HG03280 (cell line): ENCODE measurements around the gene SURF6.

ENCODE experiments used
- ATAC-seq: cut with Tn5 transposase; IDR thresholded peaks from one replicate; pipeline ENCODE4 v1.9.1; 2021; ENCODE audit warnings: mild to moderate bottlenecking, moderate library complexity; ENCODE audit not compliant: unreplicated experiment

Gene SURF6

GRCh38 chr9:133368249-133368881 lies 32.4 kb upstream of the SURF6 start:
- no peak for ATAC-seq

- no peak for ATAC-seq
Observed at GRCh38 chr9:133367778-133368177, 31.8 kb upstream of the SURF6 start.

- no peak for ATAC-seq
Observed at GRCh38 chr9:133367221-133367620, 31.2 kb upstream of the SURF6 start.

GRCh38 chr9:133366435-133366834 lies 30.4 kb upstream of the SURF6 start:
- ATAC-seq = no peak

- ATAC-seq = no peak
Observed at GRCh38 chr9:133362359-133363044, 26.5 kb upstream of the SURF6 start.

GRCh38 chr9:133361507-133362092 lies 25.6 kb upstream of the SURF6 start:
- ATAC-seq = no peak

- ATAC-seq = no peak
Observed at GRCh38 chr9:133360400-133361393, 24.7 kb upstream of the SURF6 start.

GRCh38 chr9:133359399-133360175 lies 23.6 kb upstream of the SURF6 start:
- ATAC-seq = no peak

- ATAC-seq = no peak
Observed at GRCh38 chr9:133357656-133358055, 21.7 kb upstream of the SURF6 start.

GRCh38 chr9:133356391-133357091 lies 20.6 kb upstream of the SURF6 start, which contains the start of the genes SURF1 and SURF2:
Gene SURF1 (minus strand): TSS chr9:133356487. CDS start chr9:133356453, 34 bp downstream.
Gene SURF2 (plus strand): TSS chr9:133356550. CDS start chr9:133356593, 43 bp downstream.
- peak; percentile 73 for ATAC-seq

- peak; percentile 28 for ATAC-seq
Observed at GRCh38 chr9:133355881-133356357, 19.9 kb upstream of the SURF6 start.

- ATAC-seq = no peak
Observed at GRCh38 chr9:133354766-133355165, 18.8 kb upstream of the SURF6 start.

- no peak for ATAC-seq
Observed at GRCh38 chr9:133353548-133353947, 17.6 kb upstream of the SURF6 start.

- ATAC-seq = no peak
Observed at GRCh38 chr9:133352635-133353340, 16.8 kb upstream of the SURF6 start.

GRCh38 chr9:133351908-133352634 lies 16.1 kb upstream of the SURF6 start:
- ATAC-seq = no peak

- ATAC-seq = no peak
Observed at GRCh38 chr9:133351526-133351907, 15.5 kb upstream of the SURF6 start.

- ATAC-seq = no peak
Observed at GRCh38 chr9:133349965-133350616, 14.1 kb upstream of the SURF6 start.
